GM12878 (cell line): ENCODE data around the gene ZNF385D. TPM values are rescaled to one million over a fixed set of nuclear protein-coding genes. Genes with fewer than 3 reads are reported as not detected.

ENCODE experiments used
- ATAC-seq: fragments of 200-7000 bp; cut with Tn5 transposase; 3 replicates; pipeline ENCODE4 v1.9.1; 2020; ENCODE audit warnings: mild to moderate bottlenecking, moderate library complexity
- BruUV-seq: library from RNA; stranded (reverse); fragments of 400-500 nt; replicated peaks from 2 replicates; lab custom pipeline; 2021; lab: Mats Ljungman, UMichigan
- CTCF ChIA-PET: fragments of 300-600 bp; sonication (Branson Sonifier 250); formaldehyde crosslinking; extraction: SDS; loops from one replicate; lab custom pipeline; 2021; ENCODE audit warnings: inconsistent platforms; lab: Yijun Ruan, JAX
- POLR2A ChIA-PET: fragments of 350-600 bp; formaldehyde crosslinking; extraction: SDS; loops from one replicate; lab custom pipeline; 2021; ENCODE audit warnings: inconsistent platforms; lab: Charles Lee
- RAD21 ChIA-PET: fragments of 300-600 bp; sonication (Branson Sonifier 250); formaldehyde crosslinking; loops from one replicate; lab custom pipeline; 2023; ENCODE audit warnings: antibody characterized with exemption; ENCODE audit not compliant: unreplicated experiment; lab: Charles Lee
- SMC1A ChIA-PET: fragments of 300-600 bp; sonication (Branson Sonifier 250); formaldehyde crosslinking; loops from one replicate; lab custom pipeline; 2023; ENCODE audit not compliant: unreplicated experiment, uncharacterized antibody; lab: Charles Lee
- DNase-seq: peaks from one replicate; pipeline ENCODE4 v3.0.0-alpha.2; 2011; ENCODE audit warnings: low read depth, low spot score
- FAIRE-seq: peaks from 3 replicates; lab custom pipeline; 2011; peaks lifted over from hg19 to GRCh38; lab: Jason Lieb, UNC
- H2AFZ ChIP-seq: 2 replicates; pipeline ENCODE4 v1.6.0; 2011; ENCODE audit warnings: low read depth, low read length, control low read depth; ENCODE audit not compliant: control insufficient read depth
- H3K27ac ChIP-seq: 2 replicates; pipeline ENCODE4 v1.5.1; 2011; ENCODE audit warnings: control low read depth; ENCODE audit not compliant: control insufficient read depth, insufficient read depth
- H3K27me3 ChIP-seq, 2 experiments: replicated peaks in 1 of 2; 2 replicates each; pipeline versions ENCODE4 v1.6.0 to v1.6.1; 2011; ENCODE audit warnings: low read length in 1 of 2; ENCODE audit not compliant: control insufficient read depth in 2 of 2, insufficient read depth in 2 of 2
- H3K36me3 ChIP-seq, 2 experiments: 2 replicates each; pipeline ENCODE4 v1.5.1; 2011; ENCODE audit warnings: low read length in 1 of 2; ENCODE audit not compliant: control insufficient read depth in 2 of 2, insufficient read depth in 2 of 2
- H3K4me1 ChIP-seq: 2 replicates; pipeline ENCODE4 v1.6.1; 2011; ENCODE audit warnings: mild to moderate bottlenecking, low read length, moderate library complexity, mixed read lengths; ENCODE audit not compliant: control insufficient read depth, insufficient read depth
- H3K4me2 ChIP-seq: 2 replicates; pipeline ENCODE4 v1.6.0; 2011; ENCODE audit warnings: control low read depth; ENCODE audit not compliant: control insufficient read depth, insufficient read depth
- H3K4me3 ChIP-seq: fragments of 200-600 bp; sonication (generic); 2 replicates; pipeline ENCODE4 v1.5.1; 2016
- H3K79me2 ChIP-seq: 2 replicates; pipeline ENCODE4 v1.6.0; 2011; ENCODE audit warnings: low read length; ENCODE audit not compliant: control insufficient read depth, insufficient read depth
- H3K9ac ChIP-seq: 2 replicates; pipeline ENCODE4 v1.8.0; 2011; ENCODE audit warnings: low read length, control low read depth, mixed read lengths; ENCODE audit not compliant: control insufficient read depth, insufficient read depth
- H3K9me3 ChIP-seq: replicated peaks from 3 replicates; pipeline ENCODE4 v1.5.1; 2011; ENCODE audit warnings: mild to moderate bottlenecking, low read length; ENCODE audit not compliant: control insufficient read depth, insufficient read depth
- H4K20me1 ChIP-seq: 2 replicates; pipeline ENCODE4 v1.6.0; 2011; ENCODE audit not compliant: control insufficient read depth, insufficient read depth
- BMI1 ChIP-seq: fragments of 450-650 bp; IDR thresholded peaks from 2 replicates; pipeline ENCODE4 v1.6.1; 2016; ENCODE audit warnings: mild to moderate bottlenecking, moderate library complexity, borderline replicate concordance
- CHD2 ChIP-seq: IDR thresholded peaks from 2 replicates; pipeline ENCODE4 v1.6.1; 2011; ENCODE audit warnings: low read depth, low read length, improper control_type of control experiment, borderline replicate concordance
- CHD4 ChIP-seq: fragments of 200-600 bp; sonication (generic); IDR thresholded peaks from 2 replicates; pipeline ENCODE4 v1.6.1; 2016; ENCODE audit warnings: mild to moderate bottlenecking
- EP300 ChIP-seq, 2 experiments: fragments of 150-350 bp in 1 of 2; IDR thresholded peaks; 2 replicates each; pipeline ENCODE4 v1.6.1; 2011 to 2012; ENCODE audit warnings: low read depth in 2 of 2, low read length in 2 of 2, borderline replicate concordance in 1 of 2, improper control_type of control experiment in 1 of 2, inconsistent platforms in 1 of 2; ENCODE audit not compliant: control insufficient read depth in 1 of 2
- ETV6 ChIP-seq, 2 experiments: fragments of 450-650 bp in 1 of 2; IDR thresholded peaks in 1 of 2; conservative IDR thresholded peaks in 1 of 2; 2 replicates each; pipeline ENCODE4 v1.6.1; 2014; ENCODE audit warnings: antibody characterized with exemption in 1 of 2, borderline replicate concordance in 1 of 2, low read depth in 1 of 2, mild to moderate bottlenecking in 1 of 2, moderate library complexity in 1 of 2
- GATAD2B ChIP-seq: fragments of 450-650 bp; conservative IDR thresholded peaks from 2 replicates; pipeline ENCODE4 v1.6.1; 2017; ENCODE audit warnings: low read depth, mild to moderate bottlenecking, moderate library complexity
- KAT2A ChIP-seq: conservative IDR thresholded peaks from 2 replicates; pipeline ENCODE4 v1.6.1; 2011; ENCODE audit warnings: low read depth, low read length; ENCODE audit not compliant: control insufficient read depth
- LARP7 ChIP-seq: fragments of 450-650 bp; IDR thresholded peaks from 2 replicates; pipeline ENCODE4 v1.6.1; 2017; ENCODE audit warnings: mild to moderate bottlenecking
- MEF2A ChIP-seq: IDR thresholded peaks from 2 replicates; pipeline ENCODE4 v1.6.1; 2011; ENCODE audit warnings: low read depth, mild to moderate bottlenecking, low read length, moderate library complexity; ENCODE audit not compliant: insufficient read depth
- MXI1 ChIP-seq: fragments of 150-350 bp; IDR thresholded peaks from 2 replicates; pipeline ENCODE4 v1.6.1; 2011; ENCODE audit warnings: low read depth, mild to moderate bottlenecking, inconsistent platforms, low read length, improper control_type of control experiment
- NFYA ChIP-seq: IDR thresholded peaks from 2 replicates; pipeline ENCODE4 v1.6.1; 2011; ENCODE audit warnings: low read depth, mild to moderate bottlenecking, low read length, improper control_type of control experiment, borderline replicate concordance
- RAD51 ChIP-seq: fragments of 450-650 bp; IDR thresholded peaks from 2 replicates; pipeline ENCODE4 v1.6.1; 2016; ENCODE audit warnings: moderate library complexity, mild to moderate bottlenecking, inconsistent platforms
- RUNX3 ChIP-seq: IDR thresholded peaks from 2 replicates; pipeline ENCODE4 v1.6.1; 2012; ENCODE audit warnings: low read length, inconsistent platforms
- SPI1 ChIP-seq: IDR thresholded peaks from 2 replicates; pipeline ENCODE4 v1.6.1; 2011; ENCODE audit warnings: low read depth, mild to moderate bottlenecking, low read length, moderate library complexity, borderline replicate concordance; ENCODE audit not compliant: insufficient read depth
- TCF3 ChIP-seq: IDR thresholded peaks from 2 replicates; pipeline ENCODE4 v1.6.1; 2012; ENCODE audit warnings: low read depth, mild to moderate bottlenecking, low read length, borderline replicate concordance; ENCODE audit not compliant: insufficient read depth
- WGBS: methylation state at CpG from one replicate; pipeline ENCODE4 v1.1.6; 2016; ENCODE audit warnings: low lambda C conversion rate; ENCODE audit not compliant: insufficient replicate concordance, insufficient coverage; ENCODE audit errors: missing lambda C conversion rate; 5-methylcytosine and 5-hydroxymethylcytosine counted together
- in situ Hi-C: fragments of 300-500 bp; cut with MboI; formaldehyde crosslinking; loops from 9 replicates; pipeline ENCODE4 v1.14.3; 2018; ENCODE audit warnings: mixed read lengths
- intact Hi-C: fragments of 100-400 bp; cut with micrococcal nuclease; formaldehyde crosslinking; loops from one replicate; pipeline ENCODE4 v1.14.2; 2022; ENCODE audit not compliant: unreplicated experiment
- polyA plus RNA-seq, 11 experiments: library from polyadenylated mRNA; depleted of rRNA in 4 of 11; unstranded in 6 of 11; stranded (reverse) in 5 of 11; fragments of >200 nt; fragmentation: Nextera tagmentation in 4 of 11; fragmentation: Illumina TruSeq in 1 of 11; extraction: Ambion mirVana in 4 of 11; extraction: Trizol in 1 of 11; gene quantifications; 1 replicate in 1 of 11; 2 replicates in 10 of 11; pipeline versions ENCODE4 v1.2.1 to v1.2.3, GENCODE V29; 2011 to 2016; ENCODE audit warnings: inconsistent platforms in 2 of 11, missing spikeins in 2 of 11, low read depth in 1 of 11
- total RNA-seq, 4 experiments: library from RNA; depleted of rRNA in 3 of 4; stranded (reverse); fragments of >200 nt in 3 of 4; fragmentation: Illumina TruSeq in 1 of 4; extraction: Trizol in 1 of 4; gene quantifications; 2 replicates each; pipeline versions ENCODE4 v1.2.1 to v1.2.3, GENCODE V29; 2013 to 2021
- TF ChIP-seq, protein P1 (sequence below): IDR thresholded peaks from 2 replicates; pipeline ENCODE4 v1.6.1; 2011; ENCODE audit warnings: mild to moderate bottlenecking, low read depth, low read length, moderate library complexity; ENCODE audit not compliant: insufficient replicate concordance

ZNF385D gene
- total and polyA plus RNA-seq, 10 of the 15 experiments (the other 5 are each of a cell fraction or from before 2014, with no cell fraction given), result 0.01 to 0.62 (median 0.18) TPM; not detected in 5

DNA sequence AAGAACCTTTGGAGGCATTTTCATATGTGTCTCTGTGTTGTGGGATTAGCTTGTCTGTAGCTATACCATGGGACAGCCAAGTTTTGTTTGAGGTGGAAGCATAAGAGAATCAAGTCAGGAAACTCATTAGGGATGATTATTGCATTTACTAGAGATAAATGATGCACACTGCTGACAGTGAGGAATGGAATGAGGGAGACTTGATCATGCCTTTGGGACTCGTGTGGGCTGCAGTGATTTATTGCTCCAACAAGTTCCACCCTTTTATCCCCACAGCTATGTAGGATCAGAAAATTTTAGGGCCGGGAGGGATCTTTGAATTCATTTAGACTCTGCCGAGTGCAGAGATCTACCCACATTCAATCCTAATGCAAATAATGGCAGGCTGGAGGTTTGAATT, 16.3 kb downstream of the ZNF385D start:
- ATAC-seq (no peak), FAIRE-seq (no peak), DNase-seq (no peak)
- no peak overlapping the region for H2AFZ ChIP-seq
- no peaks in the 10 kb centered on the region for H3K4me1 ChIP-seq
- 28% methylated on average over 3 of the region's 3 CpGs for WGBS
- H3K4me3 ChIP-seq, result no peak overlapping the region
- no peak overlapping the region for H3K9ac ChIP-seq
- TF ChIP-seq SPI1, result no peak
- no peak for TF ChIP-seq MEF2A
- no peak for TF ChIP-seq BMI1
- no peak for TF ChIP-seq NFYA
- no peak for TF ChIP-seq LARP7
- TF ChIP-seq, protein P1, sequence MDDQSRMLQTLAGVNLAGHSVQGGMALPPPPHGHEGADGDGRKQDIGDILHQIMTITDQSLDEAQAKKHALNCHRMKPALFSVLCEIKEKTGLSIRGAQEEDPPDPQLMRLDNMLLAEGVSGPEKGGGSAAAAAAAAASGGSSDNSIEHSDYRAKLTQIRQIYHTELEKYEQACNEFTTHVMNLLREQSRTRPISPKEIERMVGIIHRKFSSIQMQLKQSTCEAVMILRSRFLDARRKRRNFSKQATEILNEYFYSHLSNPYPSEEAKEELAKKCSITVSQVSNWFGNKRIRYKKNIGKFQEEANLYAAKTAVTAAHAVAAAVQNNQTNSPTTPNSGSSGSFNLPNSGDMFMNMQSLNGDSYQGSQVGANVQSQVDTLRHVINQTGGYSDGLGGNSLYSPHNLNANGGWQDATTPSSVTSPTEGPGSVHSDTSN, result no peak
- TF ChIP-seq KAT2A, result no peak
- no peak for TF ChIP-seq RAD51
- no peak for TF ChIP-seq CHD4
- no peak for TF ChIP-seq TCF3
- no peak for TF ChIP-seq CHD2
- no peak for TF ChIP-seq GATAD2B
- TF ChIP-seq ETV6 (conservative IDR thresholded peaks at IDR 0.05 in 1 of 2, IDR thresholded peaks at IDR 0.05 in 1 of 2; ENCODE audit: borderline replicate concordance in 1 of 2, low read depth in 1 of 2), result no peak
- no peak for TF ChIP-seq MXI1
- no peak for TF ChIP-seq EP300 (IDR thresholded peaks at IDR 0.05; ENCODE audit: borderline replicate concordance in 1 of 2, control insufficient read depth in 1 of 2, low read depth in 2 of 2, low read length in 2 of 2)
- no peak for TF ChIP-seq RUNX3
- intact Hi-C loops (no loop called here), in situ Hi-C loops (no loop called here)
- RAD21 ChIA-PET, result no interaction called here
- H3K79me2 ChIP-seq, result no peaks in the 10 kb centered on the region
- H4K20me1 ChIP-seq, result no peaks in the 10 kb centered on the region
- CTCF ChIA-PET, result interaction anchor here (0.7 kb wide), 1 partner anchor 222 kb away, joined by 3 read pairs; no protein-coding TSS in a partner anchor
- no TSS peak for BruUV-seq
- SMC1A ChIA-PET, result no interaction called here
- H3K4me2 ChIP-seq, result no peak overlapping the region
- no peaks in the 10 kb centered on the region for H3K36me3 ChIP-seq
- POLR2A ChIA-PET, result no interaction called here
- H3K27ac ChIP-seq, result no peak overlapping the region
- H3K27me3 ChIP-seq, result no peaks in the 10 kb centered on the region
- H3K9me3 ChIP-seq, result no peaks in the 10 kb centered on the region
